Measurements from ENCODE around the gene SIPA1L2.

DNA sequence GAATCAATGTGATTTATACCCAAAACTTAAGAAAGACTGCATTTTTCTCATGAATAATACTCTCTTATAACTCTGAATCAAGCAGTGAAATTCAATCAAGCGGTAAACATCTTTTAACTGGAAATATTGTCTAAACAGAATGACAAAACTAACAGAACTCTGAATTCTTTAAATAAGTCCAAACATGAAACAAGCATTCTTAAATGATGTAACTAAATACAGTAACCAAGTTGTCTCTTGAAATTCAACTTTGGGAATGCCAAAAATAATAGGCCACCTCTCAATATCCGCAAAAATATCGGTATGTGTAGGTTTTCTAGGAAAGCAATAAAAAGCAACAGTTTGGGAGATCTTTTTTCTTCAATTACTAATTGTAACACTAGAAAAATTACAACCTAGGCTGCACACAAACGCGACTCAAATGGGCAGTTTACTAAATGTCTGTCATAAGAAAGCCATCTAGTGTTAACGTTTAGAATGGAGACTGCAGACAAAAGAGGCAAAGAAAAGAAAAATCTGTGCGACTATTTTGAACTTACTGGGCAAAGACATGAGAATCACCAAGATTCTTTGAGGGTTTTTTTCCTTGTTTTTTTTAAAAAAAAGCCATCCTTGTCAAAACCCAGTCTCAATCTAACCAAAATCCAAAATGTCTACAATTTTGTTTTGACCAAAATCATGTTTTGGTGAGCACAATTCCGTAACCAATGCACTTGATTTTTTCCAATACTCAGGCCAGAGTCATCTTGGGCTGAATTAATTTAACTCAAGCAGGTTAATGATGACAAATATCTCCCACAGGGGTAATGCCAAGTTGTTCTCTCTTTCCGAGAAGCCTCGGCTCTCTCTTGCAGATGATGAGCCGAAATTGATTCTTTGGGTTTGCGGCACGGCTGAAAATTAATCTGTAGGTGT is 1.3 kb downstream of the SIPA1L2 start:
- TF ChIP-seq POLR2A (IDR thresholded peaks at IDR 0.05; ENCODE audit: low read length) (no peak), GATA1 (IDR thresholded peaks at IDR 0.05; ENCODE audit: low read depth, low read length) (no peak)

Measured in erythroblast (primary cell).